BE2C (cell line): ENCODE measurements around the gene SLC22A12.
"Not testable (repeated sequence)": the region's sequence is repeated elsewhere in the genome, so short reads cannot be mapped to it uniquely, and the experiment has no call there.

Source experiments
- DNase-seq: peaks from one replicate; pipeline ENCODE4 v3.0.0-alpha.2; 2020
- H3K27me3 ChIP-seq: fragments of 250-450 bp; sonication (Bioruptor Pico); 2 replicates; pipeline ENCODE4 v1.5.1; 2020; ENCODE audit warnings: mild to moderate bottlenecking
- H3K36me3 ChIP-seq: fragments of 250-450 bp; sonication (Bioruptor Pico); 2 replicates; pipeline ENCODE4 v1.5.1; 2020; ENCODE audit warnings: mild to moderate bottlenecking
- H3K4me1 ChIP-seq: fragments of 250-450 bp; sonication (Bioruptor Pico); 2 replicates; pipeline ENCODE4 v1.5.1; 2020
- H3K4me3 ChIP-seq: 2 replicates; pipeline ENCODE4 v1.5.1; 2011; ENCODE audit warnings: low read depth, low read length
- H3K9me3 ChIP-seq: fragments of 250-450 bp; sonication (Bioruptor Pico); 2 replicates; pipeline ENCODE4 v1.5.1; 2020
- CTCF ChIP-seq: IDR thresholded peaks from 2 replicates; pipeline ENCODE4 v1.5.1; 2012; ENCODE audit warnings: mild to moderate bottlenecking, low read depth, low read length

The SLC22A12 gene

GRCh38 chr11:64591257-64592233, 525 bp downstream of the SLC22A12 start:
- no peaks in the 10 kb centered on the region for H3K27me3 ChIP-seq
- no peak overlapping the region for H3K4me3 ChIP-seq
- TF ChIP-seq CTCF: no peak
- no peaks in the 10 kb centered on the region for H3K4me1 ChIP-seq
- no peak for DNase-seq
- no peaks in the 10 kb centered on the region for H3K9me3 ChIP-seq
- no peaks in the 10 kb centered on the region for H3K36me3 ChIP-seq

GRCh38 chr11:64592234-64592615, 1.2 kb downstream of the SLC22A12 start:
- Histone ChIP-seq H3K36me3 (no peaks in the 10 kb centered on the region), H3K27me3 (no peaks in the 10 kb centered on the region), H3K9me3 (no peaks in the 10 kb centered on the region)

GRCh38 chr11:64592656-64593055, 1.6 kb downstream of the SLC22A12 start:
- Histone ChIP-seq H3K36me3 (no peaks in the 10 kb centered on the region), H3K4me3 (no peak overlapping the region), H3K27me3 (no peaks in the 10 kb centered on the region), H3K4me1 (no peaks in the 10 kb centered on the region), H3K9me3 (no peaks in the 10 kb centered on the region)
- no peak for DNase-seq
- TF ChIP-seq CTCF: no peak

More at GRCh38 chr11:64592234-64592615, 1.2 kb downstream of the SLC22A12 start:
- Histone ChIP-seq H3K4me1 (no peaks in the 10 kb centered on the region), H3K4me3 (no peak overlapping the region)
- no peak for TF ChIP-seq CTCF
- DNase-seq: no peak

GRCh38 chr11:64593156-64594105, 2.4 kb downstream of the SLC22A12 start:
- TF ChIP-seq CTCF: no peak

GRCh38 chr11:64594159-64594939, 3.3 kb downstream of the SLC22A12 start:
- Histone ChIP-seq H3K36me3 (no peaks in the 10 kb centered on the region), H3K27me3 (no peaks in the 10 kb centered on the region), H3K9me3 (no peaks in the 10 kb centered on the region), H3K4me1 (no peaks in the 10 kb centered on the region), H3K4me3 (no peak overlapping the region)
- no peak for TF ChIP-seq CTCF
- no peak for DNase-seq

More at GRCh38 chr11:64593156-64594105, 2.4 kb downstream of the SLC22A12 start:
- Histone ChIP-seq H3K4me1 (no peaks in the 10 kb centered on the region), H3K4me3 (no peak overlapping the region), H3K36me3 (no peaks in the 10 kb centered on the region), H3K9me3 (no peaks in the 10 kb centered on the region), H3K27me3 (no peaks in the 10 kb centered on the region)
- DNase-seq: no peak

- not testable (repeated sequence) for H3K27me3 ChIP-seq, DNase-seq, H3K36me3 ChIP-seq, H3K4me1 ChIP-seq, H3K4me3 ChIP-seq, H3K9me3 ChIP-seq
These were observed 4.9 kb downstream of the SLC22A12 start for GRCh38 chr11:64595922-64596321.
